Liver (tissue), 9 donors: Measurements from ENCODE around the gene ZNF426. TPM values are rescaled to one million over a fixed set of nuclear protein-coding genes. Genes with fewer than 3 reads are reported as not detected.

Experiments
- DNase-seq: peaks from one replicate; pipeline ENCODE4 v3.0.0-alpha.2; 2017; ENCODE audit warnings: low spot score
- H3K27ac ChIP-seq, 2 donors: one replicate each; pipeline ENCODE4 v1.7.0; 2013; ENCODE audit warnings: inconsistent platforms in 2 of 2, low read length in 2 of 2, control low read depth in 1 of 2, low read depth in 1 of 2, mild to moderate bottlenecking in 1 of 2
- H3K27me3 ChIP-seq, 4 donors: one replicate each; pipeline versions ENCODE4 v1.6.1 to v1.7.0; 2013; ENCODE audit warnings: low read length in 3 of 4, inconsistent platforms in 1 of 4, mild to moderate bottlenecking in 1 of 4, moderate library complexity in 1 of 4; ENCODE audit not compliant: control insufficient read depth in 4 of 4, insufficient read depth in 4 of 4
- H3K36me3 ChIP-seq, 4 donors: one replicate each; pipeline versions ENCODE4 v1.6.1 to v1.7.0; 2013; ENCODE audit warnings: low read length in 3 of 4, mild to moderate bottlenecking in 3 of 4, low read depth in 1 of 4, moderate library complexity in 1 of 4; ENCODE audit not compliant: control insufficient read depth in 4 of 4, insufficient read depth in 3 of 4
- H3K4me1 ChIP-seq, 4 donors: one replicate each; pipeline versions ENCODE4 v1.6.1 to v1.7.0; 2013; ENCODE audit warnings: low read length in 3 of 4, mild to moderate bottlenecking in 3 of 4, moderate library complexity in 1 of 4; ENCODE audit not compliant: control insufficient read depth in 4 of 4, insufficient read depth in 4 of 4
- H3K4me3 ChIP-seq, 3 donors: one replicate each; pipeline versions ENCODE4 v1.6.1 to v1.7.0; 2013; ENCODE audit warnings: low read length in 3 of 3, control low read depth in 1 of 3, low read depth in 1 of 3, mild to moderate bottlenecking in 1 of 3
- H3K9ac ChIP-seq, 2 donors: one replicate each; pipeline ENCODE4 v1.7.0; 2013; ENCODE audit warnings: low read length in 2 of 2, mild to moderate bottlenecking in 2 of 2, moderate library complexity in 2 of 2, control low read depth in 1 of 2, low read depth in 1 of 2
- H3K9me3 ChIP-seq, 4 donors: one replicate each; pipeline versions ENCODE4 v1.6.1 to v1.7.0; 2013; ENCODE audit warnings: low read length in 3 of 4; ENCODE audit not compliant: control insufficient read depth in 4 of 4
- ATF3 ChIP-seq: IDR thresholded peaks from 2 replicates; pipeline ENCODE4 v1.6.1; 2016; ENCODE audit warnings: antibody characterized with exemption
- CTCF ChIP-seq: fragments of 150-350 bp; IDR thresholded peaks from 2 replicates; pipeline ENCODE4 v1.5.1; 2017; ENCODE audit warnings: improper control_type of control experiment, low read depth, low read length; ENCODE audit not compliant: missing input control
- EGR1 ChIP-seq, 2 donors: IDR thresholded peaks; 2 replicates each; pipeline ENCODE4 v1.6.1; 2016 to 2018; ENCODE audit warnings: antibody characterized with exemption in 2 of 2, low read depth in 2 of 2
- FOXA2 ChIP-seq: IDR thresholded peaks from 2 replicates; pipeline ENCODE4 v1.6.1; 2016; ENCODE audit warnings: antibody characterized with exemption
- GABPA ChIP-seq, 2 donors: IDR thresholded peaks in 1 of 2; conservative IDR thresholded peaks in 1 of 2; 2 replicates each; pipeline ENCODE4 v1.6.1; 2016; ENCODE audit warnings: antibody characterized with exemption in 2 of 2, mild to moderate bottlenecking in 1 of 2, moderate library complexity in 1 of 2
- HNF4A ChIP-seq, 2 donors: conservative IDR thresholded peaks; 2 replicates each; pipeline ENCODE4 v1.6.1; 2016; ENCODE audit warnings: antibody characterized with exemption in 2 of 2, mild to moderate bottlenecking in 2 of 2
- HNF4G ChIP-seq: IDR thresholded peaks from 2 replicates; pipeline ENCODE4 v1.6.1; 2016; ENCODE audit warnings: antibody characterized with exemption
- JUND ChIP-seq, 2 donors: IDR thresholded peaks; 2 replicates each; pipeline ENCODE4 v1.6.1; 2016; ENCODE audit warnings: antibody characterized with exemption in 2 of 2
- MAX ChIP-seq: IDR thresholded peaks from 2 replicates; pipeline ENCODE4 v1.6.1; 2016; ENCODE audit warnings: antibody characterized with exemption
- NR2F2 ChIP-seq: IDR thresholded peaks from 2 replicates; pipeline ENCODE4 v1.6.1; 2016; ENCODE audit warnings: antibody characterized with exemption
- RAD21 ChIP-seq, 2 donors: IDR thresholded peaks; 2 replicates each; pipeline ENCODE4 v1.6.1; 2016; ENCODE audit warnings: antibody characterized with exemption in 2 of 2, mild to moderate bottlenecking in 2 of 2
- REST ChIP-seq: IDR thresholded peaks from 2 replicates; pipeline ENCODE4 v1.6.1; 2016; ENCODE audit warnings: antibody characterized with exemption, mild to moderate bottlenecking
- RXRA ChIP-seq, 2 donors: IDR thresholded peaks; 2 replicates each; pipeline ENCODE4 v1.6.1; 2017 to 2018; ENCODE audit warnings: antibody characterized with exemption in 2 of 2, mild to moderate bottlenecking in 1 of 2
- SP1 ChIP-seq: IDR thresholded peaks from 2 replicates; pipeline ENCODE4 v1.6.1; 2018; ENCODE audit warnings: antibody characterized with exemption, mild to moderate bottlenecking
- TAF1 ChIP-seq: conservative IDR thresholded peaks from 2 replicates; pipeline ENCODE4 v1.6.1; 2016; ENCODE audit warnings: antibody characterized with exemption, mild to moderate bottlenecking
- YY1 ChIP-seq: IDR thresholded peaks from 2 replicates; pipeline ENCODE4 v1.6.1; 2016; ENCODE audit warnings: antibody characterized with exemption, mild to moderate bottlenecking
- ZBTB33 ChIP-seq: IDR thresholded peaks from 2 replicates; pipeline ENCODE4 v1.6.1; 2016; ENCODE audit warnings: antibody characterized with exemption
- WGBS: extraction: QIAGEN DNeasy Blood & Tissue Kit; methylation state at CpG from one replicate; pipeline ENCODE4 v1.1.7; 2013; 5-methylcytosine and 5-hydroxymethylcytosine counted together
- polyA plus RNA-seq, 2 donors: library from polyadenylated mRNA; stranded (reverse) in 1 of 2; unstranded in 1 of 2; fragments of 200-250 nt in 1 of 2; fragments of >200 nt in 1 of 2; fragmentation: Nextera tagmentation in 1 of 2; extraction: Ambion mirVana in 1 of 2; gene quantifications; one replicate each; pipeline versions ENCODE4 v1.2.1 to v1.2.3, GENCODE V29; 2013 to 2015
- total RNA-seq, 2 donors: library from RNA; depleted of rRNA; stranded (reverse); fragments of >200 nt; gene quantifications; one replicate each; pipeline ENCODE4 v1.2.3, GENCODE V29; 2014
- donor health status: healthy.
- donor health status: healthy.
- donor health status: healthy.
- donor health status: healthy.
- donor health status: healthy.

ZNF426 gene
- total and polyA plus RNA-seq, 4 donors, result 0.75 to 6.8 (median 2.8) TPM

GRCh38 chr19:9500796-9501195 lies 37.6 kb downstream of the ZNF426 start:
- Histone ChIP-seq H3K4me1 (no peaks in the 10 kb centered on the region), H3K9ac (no peak overlapping the region), H3K4me3 (no peak overlapping the region), H3K36me3 (peaks cover 0 to 3% (median 0%) of the 10 kb centered on the region in 4 donors), H3K9me3 (peaks cover 14 to 40% (median 30%) of the 10 kb centered on the region in 4 donors), H3K27me3 (no peaks in the 10 kb centered on the region), H3K27ac (no peak overlapping the region)
- DNase-seq, result no peak
- TF ChIP-seq CTCF (no peak), NR2F2 (no peak), SP1 (no peak), ATF3 (no peak), GABPA (IDR thresholded peaks at IDR 0.05 in 1 of 2, conservative IDR thresholded peaks at IDR 0.05 in 1 of 2) (no peak), FOXA2 (no peak), ZBTB33 (no peak), RXRA (IDR thresholded peaks at IDR 0.05) (no peak), RAD21 (IDR thresholded peaks at IDR 0.05) (no peak), REST (no peak), TAF1 (no peak)
- WGBS, result 88% methylated on average over 1 of the region's 1 CpG

GRCh38 chr19:9498183-9498902 lies 40.1 kb downstream of the ZNF426 start, which contains the start of gene ZNF560:
ZNF560 (minus strand) TSS chr19:9498616; CDS start chr19:9475313, 23,303 bp downstream.
- H3K27me3 ChIP-seq, result no peaks in the 10 kb centered on the region
- H3K9me3 ChIP-seq, result peaks cover 12 to 41% (median 26%) of the 10 kb centered on the region in 4 donors
- H3K36me3 ChIP-seq, result peaks cover 0 to 3% (median 0%) of the 10 kb centered on the region in 4 donors
- peak within 1 kb of the TSS in 1 of 3 donors; percentile 3 for H3K4me3 ChIP-seq
- WGBS, result 7% methylated on average over 44 of the region's 44 CpGs
- no peak within 1 kb of the TSS for H3K27ac ChIP-seq
- no peak for DNase-seq
- TF ChIP-seq HNF4A (conservative IDR thresholded peaks at IDR 0.05), result no peak
- no peak for TF ChIP-seq ZBTB33
- no peak for TF ChIP-seq RAD21 (IDR thresholded peaks at IDR 0.05)
- TF ChIP-seq YY1, result no peak
- no peak for TF ChIP-seq NR2F2
- no peak for TF ChIP-seq JUND (IDR thresholded peaks at IDR 0.05)
- TF ChIP-seq RXRA (IDR thresholded peaks at IDR 0.05), result no peak
- no peak for TF ChIP-seq HNF4G
- no peak for TF ChIP-seq CTCF
- TF ChIP-seq EGR1 (IDR thresholded peaks at IDR 0.05; ENCODE audit: low read depth in 2 of 2), result no peak
- no peak for TF ChIP-seq MAX
- TF ChIP-seq ATF3, result no peak
- TF ChIP-seq TAF1, result no peak
- TF ChIP-seq FOXA2, result no peak
- no peaks in the 10 kb centered on the region for H3K4me1 ChIP-seq
- no peak within 1 kb of the TSS for H3K9ac ChIP-seq
